ENCODE results near the gene INAFM1. TPM values are rescaled to one million over a fixed set of nuclear protein-coding genes. Genes with fewer than 3 reads are reported as not detected.

The INAFM1 gene
- total RNA-seq, 4 donors from 2014 or later: 12.5 to 17.4 (median 16.9) TPM

- H3K4me1 ChIP-seq: peaks cover 26 to 42% (median 37%) of the 10 kb centered on the region in 4 donors
- intact Hi-C loops (cut with DNase I): no loop called here
- H3K27me3 ChIP-seq: no peaks in the 10 kb centered on the region
- no peaks in the 10 kb centered on the region for H3K9me3 ChIP-seq
- H3K36me3 ChIP-seq: peaks cover 27 to 52% (median 50%) of the 10 kb centered on the region in 4 donors
- H3K27ac ChIP-seq (replicated peaks in 1 of 4): peak overlapping the region; percentile 98 to 99 (median 98)
- DNase-seq (ENCODE audit: extremely low spot score): no peak
- WGBS: 70% methylated on average over 5 of the region's 6 CpGs
- TF ChIP-seq CTCF (IDR thresholded peaks at IDR 0.05) (no peak), POLR2A (IDR thresholded peaks at IDR 0.05; ENCODE audit: low read depth) (no peak), POLR2AphosphoS5 (IDR thresholded peaks at IDR 0.05) (no peak), EP300 (IDR thresholded peaks at IDR 0.05) (no peak)
- no peak overlapping the region for H3K4me3 ChIP-seq
These were observed 2.7 kb upstream of the INAFM1 start for GRCh38 chr19:47271949-47272348.

- TF ChIP-seq CTCF (IDR thresholded peaks at IDR 0.05) (no peak), POLR2AphosphoS5 (IDR thresholded peaks at IDR 0.05) (no peak), EP300 (IDR thresholded peaks at IDR 0.05) (no peak), POLR2A (IDR thresholded peaks at IDR 0.05; ENCODE audit: low read depth) (no peak)
- peak; percentile 93 for DNase-seq (ENCODE audit: extremely low spot score)
- Histone ChIP-seq H3K4me1 (peaks cover 33 to 48% (median 44%) of the 10 kb centered on the region in 4 donors), H3K9me3 (no peaks in the 10 kb centered on the region), H3K27me3 (no peaks in the 10 kb centered on the region), H3K4me3 (peak overlapping the region; percentile 69 to 88 (median 80)), H3K27ac (replicated peaks in 1 of 4) (peak overlapping the region; percentile 98 to 99 (median 98)), H3K36me3 (peaks cover 20 to 45% (median 43%) of the 10 kb centered on the region in 4 donors)
- intact Hi-C loops (cut with DNase I): no loop called here
- WGBS: 47% methylated on average over 28 of the region's 42 CpGs
These were observed 2.0 kb upstream of the INAFM1 start for GRCh38 chr19:47272448-47273312.

GRCh38 chr19:47273313-47274070 is 1.2 kb upstream of the INAFM1 start:
- TF ChIP-seq EP300 (IDR thresholded peaks at IDR 0.05) (no peak), POLR2A (IDR thresholded peaks at IDR 0.05; ENCODE audit: low read depth) (peak; percentile 56), POLR2AphosphoS5 (IDR thresholded peaks at IDR 0.05) (peak; percentile 94 to 96), CTCF (IDR thresholded peaks at IDR 0.05) (no peak)
- H3K4me3 ChIP-seq: peak overlapping the region; percentile 69 to 88 (median 80)
- peaks cover 34 to 54% (median 48%) of the 10 kb centered on the region in 4 donors for H3K4me1 ChIP-seq
- WGBS: 0% methylated on average over 19 of the region's 54 CpGs
- H3K36me3 ChIP-seq: peaks cover 12 to 37% (median 34%) of the 10 kb centered on the region in 4 donors
- no peaks in the 10 kb centered on the region for H3K9me3 ChIP-seq
- peak overlapping the region; percentile 98 to 99 (median 98) for H3K27ac ChIP-seq (replicated peaks in 1 of 4)
- intact Hi-C loops (cut with DNase I): no loop called here
- no peaks in the 10 kb centered on the region for H3K27me3 ChIP-seq
- peak; percentile 97 for DNase-seq (ENCODE audit: extremely low spot score)

GRCh38 chr19:47274891-47275761 is 441 bp downstream of the INAFM1 start:
- Histone ChIP-seq H3K27me3 (no peaks in the 10 kb centered on the region), H3K4me1 (peaks cover 34 to 54% (median 48%) of the 10 kb centered on the region in 4 donors), H3K9me3 (no peaks in the 10 kb centered on the region), H3K27ac (replicated peaks in 1 of 4) (peak overlapping the region; percentile 88 to 99 (median 98)), H3K4me3 (peak overlapping the region; percentile 69 to 88 (median 80)), H3K36me3 (peaks cover 10 to 20% (median 20%) of the 10 kb centered on the region in 4 donors)
- no peak for TF ChIP-seq POLR2AphosphoS5 (IDR thresholded peaks at IDR 0.05)
- no peak for TF ChIP-seq EP300 (IDR thresholded peaks at IDR 0.05)
- TF ChIP-seq CTCF (IDR thresholded peaks at IDR 0.05): no peak
- TF ChIP-seq POLR2A (IDR thresholded peaks at IDR 0.05; ENCODE audit: low read depth): no peak
- WGBS: 8% methylated on average over 32 of the region's 82 CpGs
- intact Hi-C loops (cut with DNase I): no loop called here
- DNase-seq (ENCODE audit: extremely low spot score): no peak
